IMR-90 (cell line): ENCODE measurements around the gene PRR5L. TPM values are rescaled to one million over a fixed set of nuclear protein-coding genes. Genes with fewer than 3 reads are reported as not detected.

Experiments used
- ATAC-seq: fragments of 200-7000 bp; cut with Tn5 transposase; 2 replicates; pipeline ENCODE4 v1.9.1; 2020; ENCODE audit warnings: low read depth, mild to moderate bottlenecking, moderate library complexity
- BruUV-seq: library from RNA; stranded (reverse); fragments of 400-500 nt; replicated peaks from 2 replicates; lab custom pipeline; 2021; lab: Mats Ljungman, UMichigan
- CTCF ChIA-PET: fragments of 300-600 bp; formaldehyde crosslinking; extraction: SDS; loops from one replicate; lab custom pipeline; 2021; ENCODE audit warnings: antibody characterized with exemption; lab: Yijun Ruan, JAX
- POLR2A ChIA-PET: fragments of 300-600 bp; sonication (Branson Sonifier 250); formaldehyde crosslinking; loops from one replicate; lab custom pipeline; 2022; ENCODE audit warnings: antibody characterized with exemption; ENCODE audit not compliant: unreplicated experiment; lab: Charles Lee
- DNase-seq: peaks from one replicate; pipeline ENCODE4 v3.0.0; 2013
- H2AFZ ChIP-seq: replicated peaks from 2 replicates; pipeline ENCODE3; 2013; ENCODE audit warnings: low read length, mild to moderate bottlenecking; ENCODE audit not compliant: poor library complexity
- H2AK5ac ChIP-seq: 2 replicates; pipeline ENCODE4 v1.6.1; 2013; ENCODE audit warnings: low read depth, low read length, inconsistent platforms
- H2AK9ac ChIP-seq: replicated peaks from 2 replicates; pipeline ENCODE3; 2013; ENCODE audit warnings: mild to moderate bottlenecking, low read depth, low read length, moderate library complexity; ENCODE audit not compliant: poor library complexity
- H2BK120ac ChIP-seq: 2 replicates; pipeline ENCODE4 v1.6.1; 2013; ENCODE audit warnings: low read depth, low read length, inconsistent platforms
- H2BK15ac ChIP-seq: 3 replicates; pipeline ENCODE4 v1.6.1; 2013; ENCODE audit warnings: low read depth, low read length, inconsistent platforms
- H2BK20ac ChIP-seq: 2 replicates; pipeline ENCODE4 v1.6.1; 2013; ENCODE audit warnings: low read depth, mild to moderate bottlenecking, inconsistent platforms, low read length, moderate library complexity
- H2BK5ac ChIP-seq: 2 replicates; pipeline ENCODE4 v1.6.1; 2013; ENCODE audit warnings: mild to moderate bottlenecking, low read depth, low read length, inconsistent platforms; ENCODE audit not compliant: poor library complexity, severe bottlenecking
- H3K14ac ChIP-seq: replicated peaks from 2 replicates; pipeline ENCODE4 v1.6.1; 2013; ENCODE audit warnings: low read depth, low read length, inconsistent platforms
- H3K18ac ChIP-seq: 2 replicates; pipeline ENCODE4 v1.6.1; 2013; ENCODE audit warnings: low read depth, low read length, control low read depth
- H3K23ac ChIP-seq: 2 replicates; pipeline ENCODE4 v1.6.1; 2013; ENCODE audit warnings: low read depth, low read length, inconsistent platforms
- H3K27ac ChIP-seq: 2 replicates; pipeline ENCODE4 v1.5.1; 2013; ENCODE audit warnings: mild to moderate bottlenecking, control low read depth, low read length; ENCODE audit not compliant: insufficient read depth
- H3K27me3 ChIP-seq: 2 replicates; pipeline ENCODE4 v1.6.1; 2013; ENCODE audit warnings: low read length; ENCODE audit not compliant: control insufficient read depth, insufficient read depth
- H3K36me3 ChIP-seq: 2 replicates; pipeline ENCODE4 v1.6.1; 2013; ENCODE audit warnings: low read length, mixed read lengths; ENCODE audit not compliant: control insufficient read depth, insufficient read depth
- H3K4ac ChIP-seq: 2 replicates; pipeline ENCODE4 v1.6.1; 2013; ENCODE audit warnings: low read depth, low read length, inconsistent platforms
- H3K4me1 ChIP-seq: 2 replicates; pipeline ENCODE4 v1.6.1; 2013; ENCODE audit warnings: low read length, mixed read lengths; ENCODE audit not compliant: control insufficient read depth, insufficient read depth
- H3K4me2 ChIP-seq: 2 replicates; pipeline ENCODE4 v1.6.1; 2013; ENCODE audit warnings: low read depth, mild to moderate bottlenecking, control low read depth, low read length, moderate library complexity
- H3K4me3 ChIP-seq: 2 replicates; pipeline ENCODE4 v1.5.1; 2013; ENCODE audit warnings: low read depth, mild to moderate bottlenecking, control low read depth, low read length, moderate library complexity; ENCODE audit not compliant: insufficient read depth
- H3K56ac ChIP-seq: 2 replicates; pipeline ENCODE4 v1.6.1; 2013; ENCODE audit warnings: low read length, inconsistent platforms; ENCODE audit not compliant: insufficient read depth; ENCODE audit errors: extremely low read depth
- H3K79me1 ChIP-seq, 2 experiments: 2 replicates each; pipeline ENCODE4 v1.6.1; 2013; ENCODE audit warnings: low read length in 2 of 2, inconsistent platforms in 1 of 2, low read depth in 1 of 2
- H3K9ac ChIP-seq: 2 replicates; pipeline ENCODE4 v1.6.1; 2013; ENCODE audit warnings: low read depth, low read length, control low read depth
- H3K9me1 ChIP-seq: 2 replicates; pipeline ENCODE4 v1.6.1; 2013; ENCODE audit warnings: low read length, inconsistent platforms; ENCODE audit not compliant: insufficient read depth
- H3K9me3 ChIP-seq: 2 replicates; pipeline ENCODE4 v1.6.1; 2013; ENCODE audit warnings: low read length; ENCODE audit not compliant: control insufficient read depth, insufficient read depth
- H4K20me1 ChIP-seq: 2 replicates; pipeline ENCODE4 v1.6.1; 2013; ENCODE audit warnings: low read length, inconsistent platforms; ENCODE audit not compliant: insufficient read depth
- H4K5ac ChIP-seq: 2 replicates; pipeline ENCODE4 v1.6.1; 2013; ENCODE audit warnings: mild to moderate bottlenecking, low read depth, low read length, control low read depth
- H4K8ac ChIP-seq, 2 experiments: 2 replicates each; pipeline ENCODE4 v1.6.1; 2013; ENCODE audit warnings: low read depth in 2 of 2, low read length in 2 of 2, control low read depth in 1 of 2, inconsistent platforms in 1 of 2
- H4K91ac ChIP-seq: 2 replicates; pipeline ENCODE4 v1.6.1; 2013; ENCODE audit warnings: low read depth, low read length, inconsistent platforms; ENCODE audit not compliant: insufficient read depth
- BHLHE40 ChIP-seq: fragments of 150-350 bp; IDR thresholded peaks from 2 replicates; pipeline ENCODE4 v1.6.1; 2016; ENCODE audit warnings: mild to moderate bottlenecking, low read depth, low read length
- CEBPB ChIP-seq: IDR thresholded peaks from 2 replicates; pipeline ENCODE4 v1.6.1; 2012; ENCODE audit warnings: low read depth, low read length, improper control_type of control experiment
- CHD1 ChIP-seq: IDR thresholded peaks from 2 replicates; pipeline ENCODE4 v1.6.1; 2012; ENCODE audit warnings: low read depth, low read length, improper control_type of control experiment
- FOS ChIP-seq: fragments of 150-350 bp; IDR thresholded peaks from 2 replicates; pipeline ENCODE4 v1.6.1; 2016; ENCODE audit warnings: low read depth, low read length
- MAFK ChIP-seq: IDR thresholded peaks from 2 replicates; pipeline ENCODE4 v1.6.1; 2012; ENCODE audit warnings: low read depth, low read length, improper control_type of control experiment
- MAZ ChIP-seq: IDR thresholded peaks from 2 replicates; pipeline ENCODE4 v1.6.1; 2012; ENCODE audit warnings: low read depth, mild to moderate bottlenecking, low read length, improper control_type of control experiment, moderate library complexity, borderline replicate concordance
- MXI1 ChIP-seq: IDR thresholded peaks from 2 replicates; pipeline ENCODE4 v1.6.1; 2012; ENCODE audit warnings: low read depth, mild to moderate bottlenecking, low read length, moderate library complexity, borderline replicate concordance
- NFE2L2 ChIP-seq: fragments of 150-350 bp; IDR thresholded peaks from 2 replicates; pipeline ENCODE4 v1.6.1; 2016; ENCODE audit warnings: low read depth, mild to moderate bottlenecking, low read length
- POLR2A ChIP-seq: IDR thresholded peaks from 2 replicates; pipeline ENCODE4 v1.6.1; 2012; ENCODE audit warnings: mild to moderate bottlenecking, low read depth, low read length
- RAD21 ChIP-seq: IDR thresholded peaks from 2 replicates; pipeline ENCODE4 v1.6.1; 2012; ENCODE audit warnings: low read length, improper control_type of control experiment
- RCOR1 ChIP-seq: IDR thresholded peaks from 2 replicates; pipeline ENCODE4 v1.6.1; 2012; ENCODE audit warnings: mild to moderate bottlenecking, low read length, improper control_type of control experiment; ENCODE audit not compliant: insufficient replicate concordance
- RFX5 ChIP-seq: IDR thresholded peaks from 2 replicates; pipeline ENCODE4 v1.8.0; 2012; ENCODE audit warnings: low read depth, mild to moderate bottlenecking, low read length, moderate library complexity
- SMC3 ChIP-seq: fragments of 150-350 bp; IDR thresholded peaks from 2 replicates; pipeline ENCODE4 v1.6.1; 2016; ENCODE audit warnings: low read depth, mild to moderate bottlenecking, antibody characterized with exemption, low read length, moderate library complexity
- WGBS, 2 experiments: methylation state at CpG; one replicate each; pipeline versions ENCODE4 v1.1.5 to v1.1.7; 2013; ENCODE audit warnings: missing lambda C conversion rate in 2 of 2; ENCODE audit not compliant: insufficient read length in 1 of 2; ENCODE audit errors: extremely low coverage in 2 of 2; 5-methylcytosine and 5-hydroxymethylcytosine counted together
- dilution Hi-C: fragments of 300-500 bp; cut with HindIII; formaldehyde crosslinking; loops from one replicate; pipeline ENCODE4 v1.14.3; 2018; ENCODE audit warnings: low sequenced_read_pairs; ENCODE audit not compliant: unreplicated experiment
- in situ Hi-C: fragments of 300-500 bp; cut with MboI; formaldehyde crosslinking; loops from 3 replicates; pipeline ENCODE4 v1.14.3; 2019; ENCODE audit warnings: low sequenced_read_pairs, inconsistent platforms, mixed read lengths
- intact Hi-C: fragments of 100-400 bp; cut with micrococcal nuclease; formaldehyde crosslinking; loops from 2 replicates; pipeline ENCODE4 v1.10.0; 2022
- polyA plus RNA-seq, 3 experiments: library from polyadenylated mRNA; depleted of rRNA; stranded (reverse); fragments of >200 nt; gene quantifications; 2 replicates each; pipeline ENCODE4 v1.2.3, GENCODE V29; 2012; ENCODE audit warnings: low replicate concordance in 1 of 3
- total RNA-seq: library from RNA; depleted of rRNA; stranded (reverse); fragments of >200 nt; gene quantifications from 2 replicates; pipeline ENCODE4 v1.2.3, GENCODE V29; 2012
- TF ChIP-seq, protein P1 (sequence below): fragments of 150-350 bp; IDR thresholded peaks from 2 replicates; pipeline ENCODE4 v1.6.1; 2016; ENCODE audit warnings: low read depth, mild to moderate bottlenecking, low read length, moderate library complexity, borderline replicate concordance
- TF ChIP-seq, protein P2 (sequence below): conservative IDR thresholded peaks from 2 replicates; pipeline ENCODE4 v1.5.1; 2012; ENCODE audit warnings: mild to moderate bottlenecking, low read depth, low read length, improper control_type of control experiment

The PRR5L gene
- total and polyA plus RNA-seq, 2 of the 4 experiments (the other 2 are of a cell fraction), result 2.9 to 3.6 TPM

DNA sequence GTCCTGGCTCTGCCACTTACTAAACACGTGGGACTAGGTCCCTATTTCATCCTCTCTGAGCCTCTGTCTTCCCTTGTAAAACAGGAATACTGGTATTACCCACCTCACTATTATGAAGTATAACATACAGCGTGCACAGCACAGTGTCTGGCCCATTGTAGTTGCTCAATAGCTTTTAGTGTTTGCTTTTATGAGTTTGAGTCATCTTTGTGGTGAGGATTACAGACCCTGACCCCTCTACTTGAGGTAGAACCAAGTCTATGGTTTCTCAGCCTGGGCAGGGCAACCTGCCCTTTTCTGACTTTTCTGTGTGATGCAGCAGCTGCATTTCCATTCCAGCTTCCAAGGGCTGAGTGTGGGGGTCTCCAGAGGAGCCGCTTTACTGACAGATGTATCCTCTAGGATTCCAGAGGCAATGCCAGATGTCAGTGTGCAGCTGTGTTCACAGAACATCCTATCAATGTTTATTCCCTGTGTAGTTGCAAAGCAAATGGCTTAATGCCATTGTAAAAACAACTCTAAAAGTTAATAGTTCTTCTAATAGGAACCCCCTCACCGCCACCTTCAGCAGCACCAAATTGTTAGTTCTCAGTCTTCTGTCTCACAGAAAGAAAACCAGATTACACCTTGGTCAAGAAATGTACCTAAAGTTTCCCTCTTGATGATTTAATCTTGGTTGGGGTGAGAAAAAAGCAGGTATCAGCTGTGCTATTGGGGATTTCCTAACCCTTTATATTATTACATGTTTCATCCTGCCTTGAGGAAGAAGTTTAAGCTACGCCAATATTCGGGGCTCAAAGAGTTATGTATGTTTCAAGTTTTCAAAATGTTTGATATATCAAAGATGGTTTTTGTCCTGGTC lies 16.8 kb downstream of the PRR5L start:
- WGBS, 2 experiments, result no CpG with 5 or more reads among the region's 6 CpGs
- intact Hi-C loops, result no loop called here
- dilution Hi-C loops, result no loop called here

More for the DNA sequence above, 16.8 kb downstream of the PRR5L start:
- no peak overlapping the region for H2AK5ac ChIP-seq
- ChIA-PET POLR2A (no interaction called here), CTCF (no interaction called here)
- H3K27me3 ChIP-seq, result peaks cover 39% of the 10 kb centered on the region
- ATAC-seq (peak; percentile 81), DNase-seq (peak; percentile 86)
- no peak overlapping the region for H3K23ac ChIP-seq
- H3K4me1 ChIP-seq, result peaks cover 5% of the 10 kb centered on the region
- no peak overlapping the region for H3K27ac ChIP-seq
- H3K18ac ChIP-seq, result no peak overlapping the region
- H4K8ac ChIP-seq, result no peak overlapping the region
- no peak overlapping the region for H3K4me3 ChIP-seq
- peak overlapping the region; percentile 47 for H2AFZ ChIP-seq
- H3K36me3 ChIP-seq, result no peaks in the 10 kb centered on the region
- in situ Hi-C loops, result no loop called here
- H3K9me3 ChIP-seq, result no peaks in the 10 kb centered on the region
- H2BK5ac ChIP-seq, result no peak overlapping the region
- H3K79me1 ChIP-seq, result no peaks in the 10 kb centered on the region
- 0 out of 2 replicates have a peak, but pooled peaks cover 3% of the 10 kb centered on the region for H4K20me1 ChIP-seq
- H3K56ac ChIP-seq, result no peak overlapping the region
- peak overlapping the region; percentile 42; the same call in 1 of the 2 replicates for H4K91ac ChIP-seq
- H2BK120ac ChIP-seq, result peak overlapping the region; percentile 50
- H3K4me2 ChIP-seq, result 0 out of 2 replicates have a peak overlapping the region, but pooled peaks have one; percentile 46
- no peak overlapping the region for H4K5ac ChIP-seq
- H2BK15ac ChIP-seq, result peak overlapping the region; percentile 18; the same call in 1 of the 3 replicates
- no peak overlapping the region for H2AK9ac ChIP-seq
- no peak overlapping the region for H3K9ac ChIP-seq
- H2BK20ac ChIP-seq, result peak overlapping the region; percentile 86
- BruUV-seq, result no TSS peak
- peaks cover 5% of the 10 kb centered on the region for H3K9me1 ChIP-seq
- H3K4ac ChIP-seq, result peak overlapping the region; percentile 74
- H3K14ac ChIP-seq, result peak overlapping the region; percentile 78; the same call in 1 of the 2 replicates
- TF ChIP-seq MAFK (no peak), RCOR1 (no peak), POLR2A (no peak), RFX5 (no peak), CEBPB (peak; percentile 94), NFE2L2 (no peak), RAD21 (no peak), MXI1 (no peak), BHLHE40 (no peak), FOS (0 out of 2 replicates have a peak, but pooled peaks have one; percentile 17), MAZ (no peak), SMC3 (no peak), CHD1 (no peak)
- TF ChIP-seq, protein P1, sequence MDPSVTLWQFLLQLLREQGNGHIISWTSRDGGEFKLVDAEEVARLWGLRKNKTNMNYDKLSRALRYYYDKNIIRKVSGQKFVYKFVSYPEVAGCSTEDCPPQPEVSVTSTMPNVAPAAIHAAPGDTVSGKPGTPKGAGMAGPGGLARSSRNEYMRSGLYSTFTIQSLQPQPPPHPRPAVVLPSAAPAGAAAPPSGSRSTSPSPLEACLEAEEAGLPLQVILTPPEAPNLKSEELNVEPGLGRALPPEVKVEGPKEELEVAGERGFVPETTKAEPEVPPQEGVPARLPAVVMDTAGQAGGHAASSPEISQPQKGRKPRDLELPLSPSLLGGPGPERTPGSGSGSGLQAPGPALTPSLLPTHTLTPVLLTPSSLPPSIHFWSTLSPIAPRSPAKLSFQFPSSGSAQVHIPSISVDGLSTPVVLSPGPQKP, result no peak
- TF ChIP-seq, protein P2, sequence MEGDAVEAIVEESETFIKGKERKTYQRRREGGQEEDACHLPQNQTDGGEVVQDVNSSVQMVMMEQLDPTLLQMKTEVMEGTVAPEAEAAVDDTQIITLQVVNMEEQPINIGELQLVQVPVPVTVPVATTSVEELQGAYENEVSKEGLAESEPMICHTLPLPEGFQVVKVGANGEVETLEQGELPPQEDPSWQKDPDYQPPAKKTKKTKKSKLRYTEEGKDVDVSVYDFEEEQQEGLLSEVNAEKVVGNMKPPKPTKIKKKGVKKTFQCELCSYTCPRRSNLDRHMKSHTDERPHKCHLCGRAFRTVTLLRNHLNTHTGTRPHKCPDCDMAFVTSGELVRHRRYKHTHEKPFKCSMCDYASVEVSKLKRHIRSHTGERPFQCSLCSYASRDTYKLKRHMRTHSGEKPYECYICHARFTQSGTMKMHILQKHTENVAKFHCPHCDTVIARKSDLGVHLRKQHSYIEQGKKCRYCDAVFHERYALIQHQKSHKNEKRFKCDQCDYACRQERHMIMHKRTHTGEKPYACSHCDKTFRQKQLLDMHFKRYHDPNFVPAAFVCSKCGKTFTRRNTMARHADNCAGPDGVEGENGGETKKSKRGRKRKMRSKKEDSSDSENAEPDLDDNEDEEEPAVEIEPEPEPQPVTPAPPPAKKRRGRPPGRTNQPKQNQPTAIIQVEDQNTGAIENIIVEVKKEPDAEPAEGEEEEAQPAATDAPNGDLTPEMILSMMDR, result no peak
